ENCODE results near the gene JAKMIP3.

JAKMIP3 gene

DNA sequence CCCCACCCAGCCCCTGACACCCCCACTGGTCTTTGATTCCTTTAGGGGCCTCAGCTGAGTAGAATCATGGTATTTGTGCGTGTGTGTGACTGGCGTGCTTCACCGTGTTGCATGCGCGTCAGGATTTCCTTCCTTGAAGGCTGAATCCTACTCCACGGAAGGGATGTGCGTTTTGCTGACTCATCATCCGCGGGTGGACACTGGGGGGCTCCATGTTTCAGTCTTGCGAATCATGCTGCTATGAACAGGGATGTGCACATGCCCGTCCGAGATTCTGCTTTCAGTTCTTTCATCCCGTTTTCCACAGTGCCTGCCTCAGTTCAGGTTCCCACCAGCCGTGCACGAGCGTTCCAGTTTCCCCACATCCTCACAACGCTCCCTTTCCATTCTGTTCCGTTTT, 20.9 kb upstream of the JAKMIP3 start:
- no peak for FAIRE-seq

DNA sequence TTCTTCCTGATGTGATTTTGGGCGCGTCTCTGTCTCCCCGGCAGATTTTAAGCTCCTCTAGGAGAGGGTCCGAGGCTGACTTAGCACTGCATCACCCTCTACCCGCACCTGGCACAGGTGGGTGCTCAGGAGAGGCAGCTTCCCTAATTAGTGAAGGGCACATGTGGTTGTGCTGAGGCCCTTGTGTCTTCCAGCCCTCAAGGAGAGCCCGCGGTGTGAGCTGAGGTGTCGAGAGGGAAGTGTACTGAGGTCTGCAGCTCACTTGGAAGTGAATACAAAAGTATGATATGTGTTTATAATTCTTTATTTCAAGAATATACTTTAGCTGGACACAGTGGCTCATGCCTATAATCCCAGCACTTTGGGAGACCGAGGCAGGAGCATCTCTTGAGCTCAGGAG, 20.4 kb upstream of the JAKMIP3 start:
- no peak for FAIRE-seq

DNA sequence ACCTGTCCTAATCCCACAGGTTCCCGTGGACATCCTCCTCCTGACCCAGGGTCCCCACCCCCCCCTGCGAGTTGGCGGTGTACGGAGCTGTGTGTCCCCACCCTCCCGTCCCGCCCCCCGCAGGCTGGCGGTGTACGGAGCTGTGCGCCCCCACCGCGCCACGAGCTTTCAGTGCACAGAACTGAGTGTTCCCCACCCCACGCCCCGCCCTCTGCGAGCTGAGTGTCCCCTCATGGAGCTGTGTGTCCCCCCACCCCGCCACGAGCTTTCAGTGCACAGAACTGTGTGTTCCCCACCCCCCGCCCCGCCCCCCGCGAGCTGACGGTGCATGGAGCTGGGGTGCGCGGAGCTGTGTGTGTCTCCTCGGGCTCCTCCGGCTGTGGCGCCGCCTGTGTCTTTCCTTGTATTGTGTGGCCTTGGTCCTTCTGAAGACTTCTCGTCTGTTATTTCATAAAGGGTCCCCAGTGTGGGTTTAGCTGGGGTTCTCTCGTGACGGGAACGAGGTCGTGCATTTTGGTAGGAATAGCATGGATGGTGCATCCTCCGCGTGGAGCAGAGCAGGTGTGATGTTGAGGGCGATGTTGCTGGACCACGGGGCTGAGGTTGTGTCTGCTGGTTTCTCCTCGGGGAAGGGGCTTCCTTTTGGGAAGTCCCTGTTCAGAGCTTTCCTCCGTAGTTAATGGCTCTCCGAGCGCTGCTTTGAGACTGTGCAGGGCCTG, 18.0 kb upstream of the JAKMIP3 start:
- no peak for FAIRE-seq

DNA sequence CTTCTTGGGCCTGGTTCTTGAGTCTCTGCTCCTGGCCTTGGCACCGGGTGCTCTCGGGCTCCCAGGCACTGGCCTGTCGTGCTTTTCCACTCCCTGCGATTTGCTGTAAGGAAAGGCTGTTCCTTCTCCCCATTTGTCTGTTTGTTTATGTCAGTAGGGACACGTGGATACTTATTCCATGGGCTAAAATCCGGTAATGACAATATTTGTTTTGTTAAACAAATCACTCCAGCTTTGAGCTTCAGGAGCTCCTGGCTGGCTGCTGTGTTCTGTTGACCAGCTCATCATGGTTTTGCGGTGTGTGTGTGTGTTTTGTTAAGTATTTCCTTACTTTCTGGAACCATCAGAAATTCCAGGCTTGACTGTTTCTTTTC, 17.5 kb upstream of the JAKMIP3 start:
- FAIRE-seq, result peak; percentile 94

DNA sequence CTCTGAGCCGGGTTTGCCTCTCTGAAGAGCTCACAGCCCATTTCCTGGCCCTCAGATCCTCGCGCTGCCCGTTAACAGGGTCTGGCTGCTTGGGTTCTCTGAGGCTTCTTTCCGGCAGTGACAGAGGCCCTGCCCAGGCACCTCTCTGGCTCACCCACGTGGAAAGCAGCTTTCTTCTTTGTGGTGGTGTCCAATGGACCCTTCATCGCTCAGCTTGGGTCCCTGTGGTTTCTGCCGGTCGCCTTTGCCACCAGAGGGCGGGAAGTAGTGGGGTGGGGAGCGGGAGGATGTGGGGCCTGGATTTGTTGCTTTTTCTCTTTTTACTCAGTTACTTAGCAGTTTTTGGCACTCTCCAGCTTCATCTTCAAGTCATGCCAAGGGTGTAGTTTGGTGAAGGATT, 15.6 kb upstream of the JAKMIP3 start:
- no peak for FAIRE-seq

DNA sequence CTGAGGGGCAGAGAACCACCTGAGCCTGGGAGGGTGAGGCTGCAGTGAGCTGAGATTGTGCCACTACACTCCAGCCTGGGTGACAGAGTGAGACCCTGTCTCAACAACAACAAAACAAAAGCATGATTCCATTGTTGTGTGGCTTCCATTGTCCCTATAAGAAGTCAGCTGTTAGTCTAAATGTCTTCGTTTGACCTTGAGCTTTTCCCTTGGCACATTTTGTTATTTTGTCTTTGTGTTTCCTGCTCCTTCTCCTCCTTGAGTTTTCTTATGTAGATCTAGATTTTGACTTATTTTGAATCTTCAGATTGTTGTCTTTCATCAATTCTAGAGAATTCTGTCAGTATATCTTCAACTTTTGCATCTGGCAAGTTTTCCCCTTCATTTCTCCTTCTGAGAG, 13.6 kb upstream of the JAKMIP3 start:
- FAIRE-seq, result no peak

DNA sequence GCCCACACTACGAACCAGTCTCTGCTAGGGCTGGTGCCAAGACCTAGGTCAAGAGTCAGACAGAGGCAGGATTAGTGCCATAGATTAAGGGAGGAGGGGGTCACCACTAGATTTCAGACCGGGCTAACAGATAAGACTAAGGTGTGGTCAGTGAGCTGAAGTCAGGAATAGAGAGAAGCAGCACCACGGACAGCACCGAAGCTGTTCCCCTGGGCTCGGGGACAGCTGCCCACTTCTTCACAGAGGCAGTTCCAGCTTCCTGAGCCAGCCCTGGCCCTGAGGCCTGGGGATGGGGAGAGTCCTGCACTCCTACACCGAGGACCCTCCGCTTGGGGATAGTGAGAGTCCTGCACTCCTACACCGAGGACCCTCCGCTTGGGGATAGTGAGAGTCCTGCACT, 11.2 kb upstream of the JAKMIP3 start:
- no peak for FAIRE-seq

DNA sequence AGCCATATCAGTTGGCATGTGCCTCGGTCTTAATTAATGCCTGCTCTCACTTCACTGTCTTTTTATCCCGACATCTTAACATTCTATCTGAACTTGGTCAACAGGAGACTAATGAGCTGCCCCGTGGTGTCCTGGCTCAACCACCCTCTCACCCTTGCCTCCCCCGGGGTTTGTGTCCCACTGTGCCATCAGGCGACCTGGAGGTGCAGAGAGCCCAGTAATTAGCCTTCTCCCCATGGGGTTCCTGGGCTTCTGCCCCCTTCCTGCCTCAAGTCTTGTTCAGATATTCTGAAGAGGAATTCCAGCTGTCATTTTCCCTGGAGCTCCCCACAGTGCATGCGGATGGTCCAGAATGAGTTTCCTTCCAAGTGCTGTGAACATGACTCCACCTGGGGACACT, 10.1 kb upstream of the JAKMIP3 start:
- FAIRE-seq, result no peak

DNA sequence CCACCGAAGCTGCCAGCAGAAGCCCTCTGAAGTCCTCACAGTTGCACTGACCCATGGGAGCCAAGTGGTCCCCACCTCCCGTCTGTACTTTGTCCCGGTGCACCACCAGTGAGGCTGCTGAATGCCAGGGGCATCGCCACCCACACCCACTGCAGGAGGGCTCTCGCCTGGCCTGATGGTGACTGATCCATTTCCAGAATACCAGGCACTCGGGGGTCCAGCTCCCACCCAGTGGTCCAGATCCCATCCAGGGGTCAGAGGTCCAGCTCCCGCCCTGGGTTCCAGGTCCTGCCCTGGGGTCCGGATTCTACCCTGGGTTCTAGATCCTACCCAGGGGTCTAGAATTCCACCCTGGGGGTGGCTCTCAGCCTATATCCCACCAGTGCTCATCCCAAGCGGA, 9.1 kb upstream of the JAKMIP3 start:
- no peak for FAIRE-seq

DNA sequence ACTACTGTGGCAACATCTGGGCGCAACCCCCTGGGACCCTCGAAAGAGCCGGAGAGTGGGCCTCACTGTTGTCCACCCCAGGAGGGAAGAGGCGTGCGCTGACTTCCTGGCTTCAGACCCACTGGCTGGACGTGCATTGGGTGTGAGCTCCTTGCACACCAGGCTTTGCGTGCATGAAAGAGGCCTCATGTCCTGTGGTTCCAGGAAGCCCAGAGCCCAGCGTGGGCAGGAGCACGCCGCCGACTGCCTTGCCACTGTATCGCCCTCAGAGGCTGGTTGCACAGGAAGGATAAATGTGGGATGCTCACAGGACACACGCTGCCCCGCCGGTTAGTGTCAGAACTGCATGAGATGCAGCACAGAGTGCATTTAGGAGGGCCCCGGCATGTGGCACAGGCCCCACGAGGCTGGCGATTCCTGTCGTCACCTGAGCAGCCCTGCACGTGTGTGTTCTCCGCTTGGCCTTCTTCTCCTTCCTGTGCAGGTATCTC, 8.5 kb upstream of the JAKMIP3 start:
- no peak for FAIRE-seq

DNA sequence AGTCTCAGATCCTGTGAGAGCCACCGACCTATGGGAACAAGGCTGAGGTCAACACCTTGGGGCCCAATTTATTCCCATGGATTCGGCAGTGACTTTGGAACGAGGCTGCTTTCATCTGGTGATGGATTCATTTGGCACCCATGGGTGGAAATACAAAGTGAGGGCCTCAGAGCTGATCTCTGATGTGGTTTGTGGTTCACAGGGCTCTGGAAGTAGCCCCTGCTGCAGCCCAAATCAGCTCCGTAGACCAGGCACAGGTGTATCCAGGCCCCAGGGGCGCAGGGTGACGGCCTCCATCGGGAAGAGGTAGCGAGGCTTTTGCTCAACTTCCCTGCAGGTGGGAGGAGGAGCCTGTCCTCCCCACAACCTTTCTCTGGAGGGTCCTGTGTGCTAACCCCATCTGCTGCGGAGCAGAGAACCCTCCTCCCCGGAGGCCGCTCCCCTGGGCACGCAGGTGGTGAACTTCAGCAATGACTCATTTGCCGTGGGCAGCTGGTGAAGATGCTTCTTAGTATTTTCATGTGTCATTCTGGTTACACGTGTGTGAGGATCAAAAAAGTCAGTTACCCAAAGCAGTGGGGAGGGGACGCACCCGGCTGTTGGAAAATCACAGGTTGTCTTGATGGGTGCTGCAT, 7.5 kb upstream of the JAKMIP3 start:
- FAIRE-seq, result no peak

DNA sequence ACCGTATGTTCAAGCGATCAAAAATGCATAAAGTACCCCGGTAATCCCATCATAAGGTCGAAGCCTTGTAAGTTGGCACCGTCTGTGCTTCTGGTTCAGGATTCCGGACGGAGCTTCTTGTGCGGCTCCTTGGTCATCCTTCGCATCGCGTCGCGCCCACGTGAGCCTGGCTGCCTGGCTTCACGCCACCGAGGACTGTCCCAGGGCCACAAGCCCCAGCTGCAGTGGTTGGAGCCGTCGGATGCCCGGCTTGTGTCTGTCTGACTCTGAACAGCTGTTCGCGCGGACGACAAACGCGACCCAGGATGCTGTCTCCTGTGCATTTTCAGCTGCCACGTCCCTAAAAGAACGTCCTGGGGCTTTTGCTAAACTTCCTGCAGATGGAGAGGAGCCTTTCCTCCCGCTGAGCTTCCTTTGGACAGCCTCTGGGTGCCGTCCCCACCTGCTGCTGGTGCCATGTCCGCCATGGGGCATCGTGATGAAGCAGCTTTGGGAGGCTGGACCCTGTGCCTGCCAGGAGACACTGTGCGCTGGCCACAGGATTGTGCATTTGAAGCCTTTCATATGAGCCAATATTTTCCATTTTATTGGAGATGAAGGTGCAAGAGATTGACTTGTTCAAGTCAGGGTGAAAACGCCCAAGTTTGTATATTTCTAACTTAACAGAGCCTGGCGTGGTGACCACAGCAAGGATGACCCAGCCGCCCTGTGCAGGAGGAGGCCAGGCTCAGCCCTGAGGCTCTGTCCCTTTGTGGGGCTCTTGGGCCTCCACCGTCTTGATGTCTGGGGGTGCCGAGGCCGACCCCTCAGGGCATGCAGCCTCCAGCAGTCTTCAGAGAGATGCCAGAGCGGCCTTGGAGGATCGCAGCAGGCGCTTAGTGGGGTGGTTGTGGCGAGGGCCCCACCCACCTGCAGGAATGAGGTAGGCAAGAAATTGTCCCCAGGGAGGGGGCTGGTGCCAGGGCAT, 6.7 kb upstream of the JAKMIP3 start:
- FAIRE-seq, result no peak

DNA sequence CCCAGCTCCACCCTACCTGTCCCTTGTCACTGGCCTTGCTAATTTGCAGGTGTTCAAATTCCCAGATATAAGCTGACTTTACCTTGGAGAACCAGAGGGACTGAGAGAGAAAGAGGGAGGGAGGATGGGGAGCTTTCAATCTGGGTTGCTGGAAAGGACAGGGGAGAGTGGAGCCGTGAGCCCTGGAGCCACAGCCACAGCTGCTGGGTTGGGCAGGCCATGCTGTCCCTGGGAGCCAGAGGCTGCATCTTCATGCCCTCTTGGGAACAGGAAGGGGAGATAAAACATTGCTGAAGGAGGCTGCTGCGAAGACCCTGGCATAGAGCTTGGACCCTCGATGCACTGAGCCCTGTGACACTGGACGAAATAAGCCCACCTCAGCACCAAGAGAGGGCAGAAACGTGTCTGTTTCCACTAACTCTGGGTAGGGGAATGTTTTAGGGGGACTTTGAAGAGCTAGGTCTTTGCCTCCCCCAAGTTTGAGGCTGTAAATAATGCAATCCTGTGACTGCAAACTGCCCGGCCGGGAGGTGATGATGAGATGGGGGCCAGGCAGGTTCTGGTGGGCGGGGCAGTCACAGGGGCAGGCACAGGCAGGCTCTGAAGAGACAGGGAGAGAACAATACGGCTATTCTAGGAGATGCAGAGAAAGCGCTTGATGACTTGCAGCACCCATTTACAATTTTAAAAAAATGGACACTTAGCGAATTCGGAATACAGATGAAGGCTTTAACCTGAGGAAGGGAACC, 5.8 kb upstream of the JAKMIP3 start:
- FAIRE-seq, result no peak

DNA sequence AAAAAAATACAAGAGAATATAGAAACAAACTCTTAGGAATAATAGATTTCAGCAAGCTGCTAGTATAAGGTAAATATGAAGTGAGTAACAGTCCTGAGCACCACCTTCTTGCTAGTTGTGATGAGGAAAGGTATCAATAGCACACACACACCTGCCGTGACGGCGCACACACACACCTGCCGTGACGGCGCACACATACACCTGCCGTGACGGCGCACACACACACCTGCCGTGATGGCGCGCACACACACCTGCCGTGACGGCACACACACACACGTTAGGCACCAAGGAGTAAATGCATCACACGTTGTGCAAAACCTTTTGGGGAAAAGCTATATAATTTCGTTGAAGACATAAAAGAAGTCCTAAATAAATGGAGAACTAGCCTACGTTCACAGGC, 4.7 kb upstream of the JAKMIP3 start:
- FAIRE-seq, result no peak

DNA sequence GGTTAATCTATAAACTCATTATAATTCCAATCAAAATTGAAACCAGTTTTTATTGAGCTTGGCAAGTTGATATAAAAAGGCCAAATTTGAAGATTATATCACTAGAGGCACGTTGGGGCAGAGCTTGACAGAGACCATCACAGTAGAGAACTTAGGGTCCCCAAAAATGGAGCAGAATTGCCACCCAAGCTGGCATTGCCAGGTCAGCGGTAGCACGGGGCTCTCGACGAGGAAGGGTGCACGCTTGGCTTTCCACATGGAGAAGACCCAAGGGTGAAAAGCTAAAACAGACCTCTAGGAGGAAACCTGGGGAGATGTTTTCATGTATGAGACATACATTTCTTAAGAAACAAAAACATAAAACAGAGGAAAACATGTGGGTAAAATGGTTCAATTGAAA, 4.3 kb upstream of the JAKMIP3 start:
- FAIRE-seq, result no peak

DNA sequence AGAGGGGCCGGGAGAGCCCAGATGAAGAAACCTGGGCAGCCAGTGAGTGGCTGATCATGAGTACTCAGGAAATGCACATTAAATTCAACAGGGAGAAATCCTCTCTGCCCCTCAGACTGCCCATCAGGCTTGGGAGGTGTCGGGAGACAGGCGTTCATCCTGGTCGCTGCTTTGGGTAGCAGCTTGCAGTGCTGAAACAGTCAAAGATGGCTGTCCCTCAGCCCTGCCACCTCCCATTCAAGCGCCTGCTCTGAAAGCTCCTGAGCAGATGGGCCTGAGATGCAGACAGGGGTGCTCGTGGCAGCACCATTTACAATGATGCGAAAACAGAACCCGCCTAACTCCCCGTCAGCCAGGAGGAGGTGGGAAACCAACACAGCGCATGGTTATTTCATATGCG, 3.6 kb upstream of the JAKMIP3 start:
- no peak for FAIRE-seq

DNA sequence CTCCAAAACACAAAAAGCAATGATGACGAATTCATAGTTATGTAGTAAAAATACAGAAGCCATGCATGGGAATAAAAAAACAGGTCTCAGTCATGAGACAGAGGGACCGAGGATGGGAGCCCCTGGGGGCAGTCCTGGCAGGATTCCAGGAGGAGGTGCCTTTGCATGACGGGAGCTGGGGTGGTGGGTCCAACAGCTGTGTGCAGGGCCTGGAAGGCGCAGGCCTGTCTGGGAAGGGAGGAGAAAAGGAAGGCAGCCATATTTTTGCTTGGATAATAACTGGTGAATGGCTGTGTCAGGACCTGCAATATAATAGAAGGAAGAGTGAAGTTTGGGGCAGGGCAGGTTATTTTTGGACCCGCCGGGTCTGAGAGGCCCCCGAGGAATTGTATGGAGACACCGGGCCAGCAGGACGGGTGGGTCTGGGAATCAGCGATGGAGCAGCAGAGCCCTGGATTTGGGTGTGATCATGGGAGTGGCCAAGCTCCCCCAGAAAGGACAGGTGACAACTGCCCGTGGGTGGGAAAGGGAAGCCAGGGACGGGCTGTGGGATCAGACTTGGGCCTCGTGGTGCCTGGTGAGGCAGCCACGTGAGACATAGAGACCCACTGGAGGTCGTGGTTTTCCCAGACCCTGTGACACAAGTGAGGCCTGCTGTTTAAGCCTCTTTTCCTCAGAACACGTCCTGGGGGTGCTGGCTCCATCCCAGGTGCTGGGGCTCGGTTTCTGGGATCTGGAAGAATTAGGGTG, 2.9 kb upstream of the JAKMIP3 start:
- no peak for FAIRE-seq

DNA sequence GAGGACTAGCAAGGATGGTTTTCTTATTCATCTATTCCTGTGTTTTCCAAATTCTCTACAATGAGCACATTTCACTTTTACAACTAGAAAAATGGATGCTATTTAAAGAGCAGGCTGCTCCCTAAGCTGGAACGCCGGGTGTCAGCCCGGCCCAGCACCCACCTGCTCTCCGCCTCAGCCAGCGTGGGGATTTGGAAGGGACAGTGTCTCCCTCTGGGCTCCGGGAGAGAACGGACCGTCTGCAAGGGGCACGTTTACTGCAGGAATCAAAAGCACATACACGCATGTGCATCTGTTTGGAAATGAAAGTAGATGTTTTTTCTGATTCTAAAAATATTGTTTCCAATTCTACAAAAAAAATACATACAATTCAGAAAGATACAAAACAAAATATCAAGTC, 2.3 kb upstream of the JAKMIP3 start:
- no peak for FAIRE-seq

DNA sequence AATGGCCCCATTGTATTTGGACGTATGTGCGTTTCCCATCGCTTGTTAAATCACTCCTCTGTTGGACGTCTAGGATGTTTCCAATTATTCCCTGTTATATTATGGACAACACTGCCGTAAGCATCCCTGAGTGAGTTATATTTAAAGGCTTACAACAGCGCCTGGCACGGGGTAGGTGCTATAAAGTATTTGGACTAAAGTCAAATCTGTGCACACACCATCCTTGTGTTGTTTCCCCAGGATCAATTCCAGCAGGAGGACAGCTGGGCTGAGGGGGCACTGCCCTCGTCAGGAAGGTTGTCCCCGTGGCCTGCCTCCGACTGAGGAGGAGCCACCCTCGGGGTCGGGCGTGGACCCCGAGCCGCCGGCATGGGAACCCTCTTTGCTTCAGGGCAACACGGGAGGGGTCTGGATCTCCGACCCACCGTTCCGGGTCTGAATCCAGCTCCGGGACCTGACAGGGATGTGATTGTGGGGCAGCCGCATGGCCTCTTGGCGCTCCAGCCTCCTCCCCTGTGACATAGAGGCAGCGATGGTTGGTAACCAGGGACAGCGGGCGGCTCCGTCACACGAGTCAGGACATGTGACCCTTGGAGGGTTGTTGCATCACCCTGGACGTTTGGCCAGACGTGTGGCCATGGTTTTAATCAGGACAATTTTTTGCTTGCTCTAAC, 1.5 kb upstream of the JAKMIP3 start:
- no peak for FAIRE-seq

DNA sequence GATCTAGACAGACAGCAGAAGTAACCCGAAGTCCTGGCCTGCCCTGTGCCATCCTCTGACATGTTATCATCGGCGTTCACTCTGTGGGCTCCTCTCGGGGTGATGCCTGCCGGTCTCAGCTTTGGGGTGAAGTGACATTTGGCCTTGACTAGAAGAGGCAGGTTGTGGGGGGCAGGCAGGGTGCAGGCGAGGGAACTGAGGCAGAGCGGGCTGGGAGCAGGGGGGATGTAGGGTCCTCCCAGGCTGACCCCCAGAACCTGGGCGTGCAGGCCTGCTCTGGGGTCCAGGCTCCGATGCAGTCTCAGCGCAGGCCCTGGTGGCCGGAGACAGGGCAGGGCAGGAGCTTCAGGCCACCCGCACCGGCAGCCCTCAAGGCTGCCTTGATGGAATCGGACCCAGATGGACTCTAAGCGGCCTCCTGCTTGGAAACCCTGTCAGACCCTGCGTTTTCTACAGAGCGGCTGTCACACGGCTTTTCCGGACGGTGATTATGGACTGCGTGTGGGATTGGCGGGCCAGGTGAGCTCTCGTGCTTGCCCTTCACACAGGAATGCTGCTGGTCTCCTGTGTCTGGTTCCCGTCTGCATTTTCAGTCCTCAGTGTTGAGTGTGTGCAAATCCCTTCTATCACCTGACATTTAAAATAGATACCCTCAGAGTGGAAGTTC, 842 bp upstream of the JAKMIP3 start:
- FAIRE-seq, result no peak

DNA sequence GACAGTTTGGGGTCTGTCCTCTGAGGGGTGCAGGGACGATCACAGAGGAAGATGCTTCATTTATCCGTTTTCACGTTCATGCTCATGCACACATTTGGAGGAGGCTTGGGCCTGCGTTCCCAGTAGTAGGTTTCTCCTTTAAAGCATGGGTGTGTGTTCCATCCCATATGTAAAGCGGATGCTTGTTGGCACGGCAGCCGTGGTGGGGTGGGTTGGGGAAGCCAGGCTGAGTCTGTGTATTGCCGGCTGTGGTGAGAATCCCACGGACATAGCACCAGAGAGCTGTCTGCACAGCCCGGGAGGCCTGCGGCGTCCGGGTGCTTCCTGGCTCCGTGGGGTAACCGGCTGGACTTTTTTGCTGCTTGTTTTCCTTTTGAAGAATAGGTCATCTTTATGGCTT, 440 bp downstream of the JAKMIP3 start:
- FAIRE-seq, result no peak
